ENCODE results near the gene SSBP3. TPM values are rescaled to one million over a fixed set of nuclear protein-coding genes. Genes with fewer than 3 reads are reported as not detected.

SSBP3 gene
- total RNA-seq, 1 donor from 2014 or later, result 104 TPM

GRCh38 chr1:54302951-54303843 is 103.0 kb downstream of the SSBP3 start:
- ATAC-seq (no peak), DNase-seq (ENCODE audit: low spot score) (no peak)
- intact Hi-C loops (cut with DNase I), result no loop called here

DNA sequence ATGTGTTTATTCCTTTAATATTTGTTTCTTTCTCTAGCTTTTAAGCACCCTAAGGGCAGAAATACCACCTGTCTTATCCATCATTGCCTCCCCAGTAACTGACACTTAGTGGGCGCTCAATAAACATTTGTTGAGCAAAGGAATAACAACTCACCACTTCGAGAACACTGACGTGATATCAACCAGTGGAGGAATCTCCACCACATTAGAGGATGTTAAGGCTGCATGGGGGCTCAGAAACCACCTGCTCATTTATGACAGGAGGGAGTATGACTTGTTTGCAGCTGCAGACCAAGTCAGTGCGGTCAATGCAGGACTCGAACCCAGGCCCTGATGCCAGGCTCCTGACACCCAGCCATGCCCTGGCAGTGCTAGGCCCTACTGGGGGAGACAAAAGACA is 103.6 kb downstream of the SSBP3 start:
- DNase-seq (ENCODE audit: low spot score) (no peak), ATAC-seq (no peak)
- intact Hi-C loops (cut with DNase I), result no loop called here

DNA sequence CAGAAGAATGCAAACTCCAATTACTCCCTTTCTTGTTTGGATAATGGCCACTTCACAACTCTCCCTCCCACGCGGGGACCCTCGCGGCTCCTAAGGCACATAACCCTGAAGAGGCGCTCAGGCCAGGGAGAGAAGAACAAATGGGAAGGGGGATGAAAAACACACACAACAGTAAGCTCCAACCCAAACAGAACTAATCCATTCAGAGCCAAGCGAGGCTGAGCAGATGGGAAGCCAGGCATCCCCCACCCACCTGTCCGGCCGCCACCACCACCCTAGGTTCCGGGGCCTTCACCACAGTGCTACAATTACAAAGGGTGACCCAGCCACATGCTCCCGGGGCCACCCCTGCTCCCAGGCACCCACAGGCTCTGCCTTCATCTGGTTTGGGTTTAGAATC is 104.7 kb downstream of the SSBP3 start:
- no peak for ATAC-seq
- intact Hi-C loops (cut with DNase I), result no loop called here

GRCh38 chr1:54300401-54300800 is 105.8 kb downstream of the SSBP3 start:
- DNase-seq (ENCODE audit: low spot score), result no peak
- intact Hi-C loops (cut with DNase I), result no loop called here

More for the DNA sequence above, 104.7 kb downstream of the SSBP3 start:
- no peak for DNase-seq (ENCODE audit: low spot score)

DNA sequence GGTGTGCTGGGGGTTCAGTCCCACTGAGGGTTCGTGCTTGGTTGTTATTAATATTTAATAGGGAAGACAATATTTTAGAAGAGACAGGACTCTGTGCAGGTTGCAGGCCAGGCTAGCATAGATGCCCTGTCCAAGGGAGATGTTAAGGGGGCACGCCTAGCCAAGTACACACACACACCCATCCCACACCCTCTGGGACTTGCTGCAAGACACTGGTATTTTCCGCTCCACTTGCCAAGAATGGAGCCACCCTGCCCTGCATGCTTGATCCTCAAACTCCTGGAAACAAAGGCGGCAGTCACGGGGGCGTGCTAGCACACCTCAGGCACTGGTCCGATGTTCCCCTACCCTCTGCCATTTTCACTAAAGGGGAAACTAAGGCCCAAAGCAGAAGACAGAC is 107.2 kb downstream of the SSBP3 start:
- ATAC-seq, result peak; percentile 73
- no peak for DNase-seq (ENCODE audit: low spot score)

More at GRCh38 chr1:54300401-54300800, 105.8 kb downstream of the SSBP3 start:
- no peak for ATAC-seq

DNA sequence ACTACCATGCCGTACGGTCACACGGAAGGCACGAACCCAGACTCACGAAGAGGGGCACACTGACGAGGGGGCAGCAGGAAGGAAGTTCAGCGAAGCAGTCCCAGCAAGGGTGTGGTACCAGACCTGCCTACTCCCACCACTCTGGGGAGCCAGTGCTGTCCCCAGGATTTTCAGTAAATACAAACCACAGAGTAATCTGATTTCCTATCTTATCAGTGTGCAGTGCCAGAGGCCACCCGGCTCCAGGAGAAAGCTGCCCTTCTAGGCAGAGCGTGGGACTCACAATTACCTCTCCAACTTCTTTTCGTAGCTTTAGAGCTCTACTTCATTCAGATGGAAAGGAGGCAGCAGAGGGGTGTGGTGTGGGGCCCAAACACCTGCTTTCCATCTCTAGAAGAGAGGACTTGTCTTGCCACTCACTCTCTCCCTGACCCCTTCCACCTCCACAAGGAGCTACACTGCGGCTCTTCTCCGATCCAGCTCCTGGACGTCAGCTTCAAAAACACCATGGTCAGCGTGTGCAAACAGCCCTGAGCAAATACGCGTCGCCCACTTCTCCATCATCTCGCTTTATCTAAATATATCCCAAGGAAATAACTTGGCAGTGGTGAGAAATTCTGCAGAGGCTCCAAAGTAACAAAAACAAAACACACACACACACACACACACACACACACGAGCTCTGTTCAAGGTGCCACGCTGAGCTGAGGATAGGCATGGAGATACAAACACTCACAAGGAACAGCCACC is 107.7 kb downstream of the SSBP3 start:
- ATAC-seq (peak; percentile 13), DNase-seq (ENCODE audit: low spot score) (no peak)
- intact Hi-C loops (cut with DNase I), result no loop called here

More for the DNA sequence above, 107.2 kb downstream of the SSBP3 start:
- intact Hi-C loops (cut with DNase I), result no loop called here

DNA sequence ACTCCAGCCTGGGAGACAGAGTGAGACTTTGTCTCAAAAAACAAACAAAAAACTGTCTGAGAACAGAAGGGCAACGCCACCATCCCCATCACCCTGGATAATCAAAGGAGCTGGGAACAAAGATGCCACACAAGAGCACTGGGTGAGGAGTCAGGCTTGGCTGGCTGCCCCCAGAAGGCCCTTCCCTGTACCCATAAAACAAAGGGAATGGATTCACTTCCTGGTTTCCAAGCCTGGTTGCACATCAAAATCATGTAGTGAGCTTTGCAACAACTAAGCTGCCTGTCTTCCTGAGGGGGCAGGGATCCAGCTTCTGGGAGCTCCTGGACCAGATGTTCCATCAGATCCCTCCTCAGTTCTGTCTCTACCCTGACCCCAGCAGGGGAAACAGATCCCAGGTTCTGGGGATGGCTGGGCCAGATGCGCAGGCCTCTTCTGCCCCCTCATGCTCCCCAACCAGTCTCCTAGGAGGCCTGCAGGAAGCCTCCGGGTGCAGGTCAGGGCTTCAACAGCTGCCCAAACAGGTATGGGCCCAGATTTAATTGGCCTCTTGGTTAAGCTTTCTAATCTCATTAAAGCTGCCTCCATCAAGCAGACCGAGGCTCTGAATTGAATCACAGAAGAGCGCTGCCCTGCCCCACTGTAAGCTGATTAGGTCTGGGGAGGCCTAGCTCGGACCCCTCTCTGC is 108.5 kb downstream of the SSBP3 start:
- intact Hi-C loops (cut with DNase I), result no loop called here
- ATAC-seq (peak; percentile 21), DNase-seq (ENCODE audit: low spot score) (no peak)

DNA sequence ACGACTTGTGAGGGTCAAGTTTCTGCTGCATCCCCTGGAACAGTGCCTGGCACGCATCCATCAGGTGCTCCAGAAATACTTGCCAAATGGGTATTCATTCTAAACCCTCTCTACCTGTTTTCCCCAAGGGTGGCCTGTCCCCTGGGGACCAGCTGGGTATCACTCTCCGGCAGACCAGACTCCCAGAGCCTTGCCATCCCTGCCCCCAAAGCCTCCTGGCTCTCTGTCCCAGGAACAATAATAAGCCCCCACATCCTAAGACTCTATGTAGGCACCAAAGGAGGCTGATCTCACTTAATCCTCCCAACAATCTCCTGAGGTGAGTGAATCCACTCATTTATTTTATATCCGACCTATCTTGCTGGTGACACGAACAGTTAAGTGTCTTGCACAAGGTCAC is 109.5 kb downstream of the SSBP3 start:
- intact Hi-C loops (cut with DNase I), result no loop called here
- no peak for DNase-seq (ENCODE audit: low spot score)
- no peak for ATAC-seq

DNA sequence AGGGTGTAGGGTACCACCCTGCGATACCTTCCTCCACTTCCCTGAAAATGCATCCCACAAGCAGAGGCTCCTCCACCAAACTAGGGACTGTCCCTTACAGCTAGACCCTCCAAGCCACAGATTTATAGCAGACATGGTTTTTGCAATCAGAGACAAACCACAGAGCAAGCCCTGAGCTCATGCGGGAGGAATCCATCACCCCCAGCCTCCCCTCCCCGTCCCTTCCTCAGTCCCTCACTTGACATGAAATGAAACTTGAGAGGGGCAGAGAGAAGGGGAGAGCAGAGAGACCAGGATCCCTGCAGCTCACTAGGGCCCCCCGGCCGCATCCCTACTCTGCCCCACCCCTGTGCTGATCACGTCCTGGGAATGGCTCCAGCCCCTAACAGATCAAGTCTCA is 111.3 kb downstream of the SSBP3 start:
- intact Hi-C loops (cut with DNase I), result no loop called here
- DNase-seq (ENCODE audit: low spot score) (no peak), ATAC-seq (no peak)

DNA sequence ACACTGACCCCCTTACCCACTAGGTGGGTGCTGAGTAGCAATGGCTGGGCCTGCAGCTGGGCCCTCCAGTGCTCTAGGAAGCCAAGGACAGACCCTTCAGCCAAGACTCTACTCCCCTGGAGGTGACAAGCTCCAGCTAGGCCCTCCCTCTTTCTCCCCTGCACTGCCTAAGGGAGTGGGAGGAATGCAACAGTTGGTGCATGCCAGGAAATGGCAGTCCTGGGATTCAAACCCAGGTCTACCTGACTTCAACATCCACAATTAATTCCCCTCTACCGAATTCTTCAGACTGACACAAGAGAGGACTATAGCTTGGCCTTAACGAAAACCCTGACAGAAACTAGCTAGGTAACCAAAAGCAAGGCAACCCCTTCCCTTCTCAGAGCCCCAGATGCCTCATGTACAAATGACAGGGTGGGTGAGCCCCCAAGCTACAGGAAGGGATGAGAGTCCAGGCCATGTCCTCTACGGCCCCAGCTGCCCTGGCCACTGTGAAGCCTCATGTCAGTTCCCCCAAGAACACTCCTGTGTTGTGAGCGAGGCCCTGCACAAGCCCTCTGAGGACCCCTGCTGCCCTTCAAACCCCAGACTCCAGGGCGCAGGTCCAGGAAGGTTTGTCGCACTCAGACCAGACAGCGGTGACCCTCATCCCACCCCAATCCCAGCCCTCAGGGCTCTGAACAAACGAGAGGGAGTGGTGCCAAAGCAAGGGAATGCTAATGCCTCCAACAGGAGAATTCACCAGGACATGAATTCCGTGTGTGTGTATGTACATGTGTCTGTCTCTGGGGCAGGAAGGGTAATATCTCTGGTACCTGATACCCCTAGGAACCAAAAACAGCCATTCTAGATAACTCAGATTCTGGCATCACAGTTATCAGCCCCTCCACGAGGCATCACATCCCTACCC is 113.9 kb downstream of the SSBP3 start:
- DNase-seq (ENCODE audit: low spot score) (no peak), ATAC-seq (no peak)
- intact Hi-C loops (cut with DNase I), result no loop called here

DNA sequence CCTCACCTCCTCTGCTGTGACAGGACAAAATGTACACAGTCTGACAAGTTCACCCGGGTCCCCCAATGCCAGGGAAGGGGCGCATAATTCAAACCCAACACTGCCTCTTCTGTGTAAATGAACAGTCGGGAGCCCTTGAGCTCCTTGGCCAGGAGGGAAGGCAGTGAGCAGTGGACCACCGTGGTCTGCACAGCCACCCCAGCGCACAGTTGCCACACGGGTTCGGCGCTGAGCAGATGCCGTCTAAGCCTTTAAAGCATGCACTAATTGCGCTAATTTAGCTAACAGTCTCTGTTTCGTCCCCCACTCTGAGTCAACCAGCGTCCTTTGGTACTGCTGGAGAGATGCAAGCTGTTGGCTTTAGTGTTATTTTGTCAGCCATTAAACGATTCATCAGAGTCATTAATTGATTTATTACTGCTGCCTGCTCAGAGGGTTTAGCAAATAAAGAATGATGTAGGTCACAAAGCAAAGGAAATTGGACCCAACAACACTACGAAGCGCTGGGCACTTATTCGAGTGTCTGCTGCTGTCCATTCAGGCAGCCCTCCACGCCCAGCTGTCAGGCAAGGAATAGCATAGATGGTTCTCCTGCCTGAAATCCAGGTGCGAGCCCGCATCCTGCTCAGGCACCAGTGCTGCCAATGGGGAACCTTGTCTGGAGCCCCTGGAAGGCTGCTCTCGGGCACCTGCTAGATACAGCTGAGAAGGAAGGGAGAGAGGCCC is 114.8 kb downstream of the SSBP3 start:
- intact Hi-C loops (cut with DNase I), result no loop called here
- no peak for ATAC-seq

DNA sequence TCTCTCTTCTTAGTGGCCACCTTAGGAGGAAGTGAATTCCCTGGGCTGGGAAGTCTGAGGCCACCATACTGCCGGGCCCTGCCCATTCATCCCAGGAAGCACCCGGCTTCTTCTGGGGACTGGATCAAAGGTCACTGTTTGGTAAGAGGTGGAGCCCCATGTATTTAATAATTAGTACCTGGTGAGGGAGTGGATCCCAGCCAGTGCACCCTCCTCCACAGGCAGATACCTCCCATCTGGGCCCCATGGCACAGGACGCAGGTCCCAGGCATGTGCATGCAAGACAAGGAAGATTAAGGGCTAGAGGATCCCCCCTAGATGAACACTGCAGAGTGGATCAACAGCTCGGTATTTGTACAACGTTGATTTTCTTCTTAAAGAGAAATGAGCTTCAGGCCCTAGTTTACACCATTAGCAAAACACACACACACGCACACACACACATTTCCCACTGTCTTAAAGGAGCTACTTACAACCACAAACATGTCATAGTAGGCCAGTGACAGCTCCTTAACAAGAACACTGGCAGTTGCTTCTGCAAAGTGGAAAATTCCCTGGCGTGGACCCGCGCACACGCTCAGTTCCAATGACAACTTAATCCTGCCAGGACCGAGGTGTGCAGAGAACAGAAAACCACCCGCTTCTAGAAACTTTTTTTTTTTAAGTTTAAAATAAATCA is 115.5 kb downstream of the SSBP3 start:
- ATAC-seq, result no peak
- intact Hi-C loops (cut with DNase I), result loop anchor here (1.0 kb wide), 1 partner anchor 45 kb away; no protein-coding TSS in a partner anchor

More for the DNA sequence above, 114.8 kb downstream of the SSBP3 start:
- no peak for DNase-seq (ENCODE audit: low spot score)

DNA sequence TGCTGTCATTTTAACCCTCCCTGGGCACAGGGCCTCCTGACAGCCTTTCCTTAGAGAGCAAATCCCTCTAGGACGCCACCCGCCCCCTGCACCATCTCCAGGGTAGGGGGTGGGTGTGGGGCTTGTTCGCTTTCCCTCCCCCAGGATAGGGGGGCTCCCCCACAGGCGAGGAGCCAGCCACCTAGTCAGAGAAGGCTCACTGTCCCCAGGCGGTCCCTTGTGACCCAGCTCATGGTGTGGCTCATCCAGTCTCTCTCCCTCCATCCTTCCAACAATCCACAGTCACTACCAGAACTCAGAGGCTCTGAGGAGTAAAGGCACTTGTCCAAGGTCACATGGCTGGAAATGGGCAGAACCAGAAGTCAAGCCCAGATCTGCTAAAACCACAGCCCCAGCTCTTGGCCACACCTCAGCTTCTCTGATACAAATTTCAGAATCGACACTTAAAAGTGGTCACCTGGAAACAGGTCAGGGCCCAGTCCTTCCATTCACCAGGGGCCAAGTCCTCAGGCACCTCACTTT is 116.4 kb downstream of the SSBP3 start:
- DNase-seq (ENCODE audit: low spot score) (no peak), ATAC-seq (no peak)
- intact Hi-C loops (cut with DNase I), result loop anchor here (1.0 kb wide), 1 partner anchor 46 kb away; no protein-coding TSS in a partner anchor

More for the DNA sequence above, 115.5 kb downstream of the SSBP3 start:
- DNase-seq (ENCODE audit: low spot score), result no peak

GRCh38 chr1:54287801-54288211 is 118.4 kb downstream of the SSBP3 start:
- DNase-seq (ENCODE audit: low spot score), result no peak

DNA sequence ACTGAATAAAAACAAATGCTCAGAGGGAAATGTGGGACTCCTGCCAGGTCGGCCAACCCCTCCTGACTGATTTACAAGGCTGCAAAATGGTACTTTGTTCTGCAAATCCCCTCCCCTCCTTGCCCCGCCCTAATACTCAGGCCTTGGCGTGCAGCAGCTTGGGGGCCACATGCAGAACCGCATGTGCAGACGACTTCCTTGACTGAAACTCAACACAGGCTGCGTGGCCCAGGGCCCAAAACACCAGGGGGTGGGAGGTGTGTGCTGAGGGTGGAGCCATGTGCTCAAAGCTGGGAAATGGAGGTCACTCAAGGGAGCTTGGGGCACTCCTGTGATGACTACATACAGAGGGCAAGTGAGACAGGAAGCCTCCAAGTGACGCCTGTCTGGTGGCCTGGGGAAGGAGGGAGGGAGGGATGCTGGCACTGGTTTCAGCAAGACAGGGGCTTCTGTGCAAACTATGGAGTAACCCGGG is 119.0 kb downstream of the SSBP3 start:
- ATAC-seq, result peak; percentile 91

More at GRCh38 chr1:54287801-54288211, 118.4 kb downstream of the SSBP3 start:
- ATAC-seq, result peak; percentile 62
- intact Hi-C loops (cut with DNase I), result no loop called here

GRCh38 chr1:54285815-54286345 is 120.3 kb downstream of the SSBP3 start:
- no peak for DNase-seq (ENCODE audit: low spot score)
- ATAC-seq, result no peak
- intact Hi-C loops (cut with DNase I), result no loop called here

More for the DNA sequence above, 119.0 kb downstream of the SSBP3 start:
- peak; percentile 84 for DNase-seq (ENCODE audit: low spot score)
- intact Hi-C loops (cut with DNase I), result no loop called here

All from sciatic nerve (tissue), 2 donors.